ENCODE data around the gene LRFN3. TPM values are rescaled to one million over a fixed set of nuclear protein-coding genes. Genes with fewer than 3 reads are reported as not detected.

LRFN3 gene, protein sequence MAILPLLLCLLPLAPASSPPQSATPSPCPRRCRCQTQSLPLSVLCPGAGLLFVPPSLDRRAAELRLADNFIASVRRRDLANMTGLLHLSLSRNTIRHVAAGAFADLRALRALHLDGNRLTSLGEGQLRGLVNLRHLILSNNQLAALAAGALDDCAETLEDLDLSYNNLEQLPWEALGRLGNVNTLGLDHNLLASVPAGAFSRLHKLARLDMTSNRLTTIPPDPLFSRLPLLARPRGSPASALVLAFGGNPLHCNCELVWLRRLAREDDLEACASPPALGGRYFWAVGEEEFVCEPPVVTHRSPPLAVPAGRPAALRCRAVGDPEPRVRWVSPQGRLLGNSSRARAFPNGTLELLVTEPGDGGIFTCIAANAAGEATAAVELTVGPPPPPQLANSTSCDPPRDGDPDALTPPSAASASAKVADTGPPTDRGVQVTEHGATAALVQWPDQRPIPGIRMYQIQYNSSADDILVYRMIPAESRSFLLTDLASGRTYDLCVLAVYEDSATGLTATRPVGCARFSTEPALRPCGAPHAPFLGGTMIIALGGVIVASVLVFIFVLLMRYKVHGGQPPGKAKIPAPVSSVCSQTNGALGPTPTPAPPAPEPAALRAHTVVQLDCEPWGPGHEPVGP
- polyA plus RNA-seq (2011; rRNA removed) (0.69 and 1.1 TPM in 2 replicates), polyA minus RNA-seq (2011; rRNA and poly(A)+ RNA removed) (0.46 and 1.1 TPM in 2 replicates)

DNA sequence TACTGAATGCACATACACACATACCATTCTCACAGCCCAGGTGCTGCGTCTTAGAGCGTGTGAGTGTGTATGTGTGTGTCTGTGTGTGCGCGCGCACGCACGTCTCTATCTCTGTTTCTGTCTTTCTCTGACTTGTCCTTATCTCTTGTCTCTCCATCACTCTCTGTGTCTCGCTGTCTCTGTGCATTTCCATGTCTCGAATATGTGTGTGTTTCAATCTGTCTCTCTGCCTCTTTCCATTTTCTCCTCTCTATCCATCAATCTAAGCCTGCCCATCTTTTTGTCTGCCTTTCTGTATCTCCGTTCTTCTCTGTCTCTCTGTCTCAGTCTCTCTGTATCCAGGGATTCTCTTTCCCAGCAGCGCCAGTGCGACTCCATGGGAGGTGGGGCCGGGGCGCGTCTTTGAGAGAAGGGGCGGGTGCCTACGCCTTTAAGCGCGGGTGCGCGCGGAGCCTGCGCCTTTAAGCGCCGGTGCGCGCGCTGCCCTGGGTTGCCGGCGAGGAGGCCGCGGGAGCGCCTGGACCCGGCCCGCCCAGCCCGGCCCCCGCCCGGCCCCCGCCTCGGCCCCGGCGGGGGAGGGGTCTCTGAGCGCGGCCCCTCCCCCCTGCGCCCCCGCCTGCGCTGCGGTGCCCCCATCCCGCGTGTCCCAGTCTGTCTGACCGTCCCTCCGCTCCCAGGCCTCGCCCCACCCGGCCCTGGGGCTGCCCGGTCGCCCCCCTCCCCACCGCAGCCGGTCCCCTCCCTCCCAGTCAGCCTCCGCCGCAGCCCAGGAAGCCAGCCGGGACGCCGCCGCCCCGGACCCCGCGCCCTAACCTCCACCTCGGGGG is at the start of gene LRFN3:
Gene LRFN3, plus strand, starts transcription at position 464 of the 827 bp plus-strand sequence. CDS start 3,052 bp downstream, outside the sequence.
- CTCF ChIA-PET: no interaction called here
- no peaks in the 10 kb centered on the region; the same call in 1 of the 2 replicates for H3K9me3 ChIP-seq (ENCODE audit: control insufficient read depth, insufficient read depth, low read length)
- TF ChIP-seq, protein P1, sequence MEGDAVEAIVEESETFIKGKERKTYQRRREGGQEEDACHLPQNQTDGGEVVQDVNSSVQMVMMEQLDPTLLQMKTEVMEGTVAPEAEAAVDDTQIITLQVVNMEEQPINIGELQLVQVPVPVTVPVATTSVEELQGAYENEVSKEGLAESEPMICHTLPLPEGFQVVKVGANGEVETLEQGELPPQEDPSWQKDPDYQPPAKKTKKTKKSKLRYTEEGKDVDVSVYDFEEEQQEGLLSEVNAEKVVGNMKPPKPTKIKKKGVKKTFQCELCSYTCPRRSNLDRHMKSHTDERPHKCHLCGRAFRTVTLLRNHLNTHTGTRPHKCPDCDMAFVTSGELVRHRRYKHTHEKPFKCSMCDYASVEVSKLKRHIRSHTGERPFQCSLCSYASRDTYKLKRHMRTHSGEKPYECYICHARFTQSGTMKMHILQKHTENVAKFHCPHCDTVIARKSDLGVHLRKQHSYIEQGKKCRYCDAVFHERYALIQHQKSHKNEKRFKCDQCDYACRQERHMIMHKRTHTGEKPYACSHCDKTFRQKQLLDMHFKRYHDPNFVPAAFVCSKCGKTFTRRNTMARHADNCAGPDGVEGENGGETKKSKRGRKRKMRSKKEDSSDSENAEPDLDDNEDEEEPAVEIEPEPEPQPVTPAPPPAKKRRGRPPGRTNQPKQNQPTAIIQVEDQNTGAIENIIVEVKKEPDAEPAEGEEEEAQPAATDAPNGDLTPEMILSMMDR (IDR thresholded peaks at IDR 0.05; ENCODE audit: low read depth, low read length): no peak
- POLR2A ChIA-PET: no interaction called here
- no peak for DNase-seq (ENCODE audit: low read depth, low spot score)
- H3K27me3 ChIP-seq (ENCODE audit: control insufficient read depth, insufficient read depth, low read length): no peaks in the 10 kb centered on the region
- H3K4me3 ChIP-seq (ENCODE audit: low read depth, low read length): peak within 1 kb of the TSS; percentile 74
- H3K27ac ChIP-seq (ENCODE audit: low read depth, low read length): no peak within 1 kb of the TSS

DNA sequence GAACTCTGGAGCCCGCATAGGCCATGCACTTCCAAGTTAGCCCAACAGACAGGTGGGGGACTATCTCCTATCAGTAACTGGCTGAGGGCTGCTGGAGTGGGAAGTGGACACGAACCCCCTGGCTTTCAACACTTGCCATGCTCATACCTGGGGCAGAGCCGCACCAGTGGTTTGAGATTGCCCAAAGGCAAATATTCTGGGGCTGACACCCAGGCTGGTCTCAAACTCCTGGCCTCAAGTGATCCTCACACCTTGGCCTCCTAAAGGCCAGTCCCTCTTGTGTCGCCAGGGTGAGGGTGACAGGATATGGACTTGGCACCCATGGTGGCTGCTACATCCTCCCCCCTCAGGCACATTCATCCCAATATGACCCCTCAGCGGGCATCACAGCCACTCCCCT is 49.0 kb upstream of the LRFN3 start:
- Histone ChIP-seq H3K27ac (ENCODE audit: low read depth, low read length) (no peak overlapping the region), H3K4me3 (ENCODE audit: low read depth, low read length) (no peak overlapping the region), H3K27me3 (ENCODE audit: control insufficient read depth, insufficient read depth, low read length) (no peaks in the 10 kb centered on the region), H3K9me3 (ENCODE audit: control insufficient read depth, insufficient read depth, low read length) (no peaks in the 10 kb centered on the region; the same call in 1 of the 2 replicates)
- ChIA-PET POLR2A (no interaction called here), CTCF (no interaction called here)
- no peak for DNase-seq (ENCODE audit: low read depth, low spot score)
- TF ChIP-seq, protein P1 (IDR thresholded peaks at IDR 0.05; ENCODE audit: low read depth, low read length): no peak

DNA sequence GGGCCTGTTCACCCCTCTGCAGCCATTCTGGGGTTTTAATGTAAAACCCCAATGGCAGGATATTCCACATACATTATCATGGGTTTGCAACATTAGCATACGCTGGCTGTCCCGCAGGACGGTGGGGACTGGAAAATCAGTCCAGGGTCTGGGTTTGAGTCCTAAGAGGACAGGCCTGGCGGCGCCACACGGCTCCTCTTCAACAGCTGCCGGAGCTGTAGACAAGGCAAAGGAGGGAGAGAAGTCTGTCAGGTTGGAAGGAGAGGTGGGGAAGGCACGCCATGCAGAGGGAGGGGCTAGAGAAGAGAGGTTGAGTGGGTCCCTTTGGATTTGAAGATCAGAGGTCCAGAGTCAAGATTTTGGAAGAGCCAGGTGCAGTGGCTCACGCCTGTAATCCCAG is 47.8 kb upstream of the LRFN3 start:
- no peaks in the 10 kb centered on the region; the same call in 1 of the 2 replicates for H3K9me3 ChIP-seq (ENCODE audit: control insufficient read depth, insufficient read depth, low read length)
- ChIA-PET POLR2A (no interaction called here), CTCF (no interaction called here)
- H3K27me3 ChIP-seq (ENCODE audit: control insufficient read depth, insufficient read depth, low read length): no peaks in the 10 kb centered on the region
- TF ChIP-seq, protein P1 (IDR thresholded peaks at IDR 0.05; ENCODE audit: low read depth, low read length): no peak
- H3K4me3 ChIP-seq (ENCODE audit: low read depth, low read length): no peak overlapping the region
- no peak for DNase-seq (ENCODE audit: low read depth, low spot score)
- no peak overlapping the region for H3K27ac ChIP-seq (ENCODE audit: low read depth, low read length)

DNA sequence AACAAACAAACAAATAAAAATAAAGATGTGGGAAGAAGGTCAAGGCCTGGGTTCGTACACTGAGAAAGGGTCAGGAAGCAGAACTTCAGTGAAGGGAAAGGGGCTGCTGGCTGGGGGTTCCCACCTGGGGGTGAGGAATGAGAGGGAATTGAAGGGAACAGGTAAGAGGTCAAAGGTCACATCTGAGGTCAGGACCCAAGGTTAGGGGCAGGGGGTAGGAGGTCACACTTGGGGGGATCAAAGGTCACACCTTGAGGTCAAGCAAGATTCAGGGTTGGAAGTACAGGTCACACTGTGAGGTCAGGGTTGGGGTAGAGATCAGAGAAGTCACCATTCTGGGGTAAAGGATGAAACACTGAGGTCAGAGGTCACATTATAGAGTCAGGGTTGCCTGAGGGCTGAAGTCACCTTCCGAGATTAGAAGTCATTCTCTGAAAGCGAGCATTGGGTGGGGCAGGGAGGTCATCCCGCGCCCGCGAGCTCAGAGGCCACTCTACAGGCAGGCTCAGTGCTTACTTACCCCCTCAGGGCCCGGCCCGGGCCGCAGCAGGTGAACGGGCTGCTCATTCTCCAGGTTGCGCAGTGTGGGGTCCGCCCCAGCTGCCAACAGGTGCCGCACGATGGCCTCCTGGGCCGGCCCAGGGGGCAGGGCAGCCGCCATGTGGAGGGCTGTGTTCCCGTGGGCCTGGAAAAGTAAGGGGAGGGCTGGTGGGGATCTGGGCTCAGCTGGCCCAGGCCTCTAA is 46.6 kb upstream of the LRFN3 start:
- CTCF ChIA-PET: no interaction called here
- no peak for DNase-seq (ENCODE audit: low read depth, low spot score)
- POLR2A ChIA-PET: interaction anchor here (0.7 kb wide), 1 partner anchor 41 kb away, joined by 3 read pairs; no protein-coding TSS in a partner anchor
- Histone ChIP-seq H3K4me3 (ENCODE audit: low read depth, low read length) (no peak overlapping the region), H3K27ac (ENCODE audit: low read depth, low read length) (no peak overlapping the region), H3K9me3 (ENCODE audit: control insufficient read depth, insufficient read depth, low read length) (no peaks in the 10 kb centered on the region; the same call in 1 of the 2 replicates), H3K27me3 (ENCODE audit: control insufficient read depth, insufficient read depth, low read length) (no peaks in the 10 kb centered on the region)
- TF ChIP-seq, protein P1 (IDR thresholded peaks at IDR 0.05; ENCODE audit: low read depth, low read length): no peak

Measured in AG04450 (cell line).